ENCODE measurements around the gene TRIM41. TPM values are rescaled to one million over a fixed set of nuclear protein-coding genes. Genes with fewer than 3 reads are reported as not detected.

TRIM41 gene
- total and polyA plus RNA-seq, 9 of the 15 experiments (the other 6 are each of a cell fraction or from before 2014, with no cell fraction given), result 1.8 to 47.6 (median 20.9) TPM

DNA sequence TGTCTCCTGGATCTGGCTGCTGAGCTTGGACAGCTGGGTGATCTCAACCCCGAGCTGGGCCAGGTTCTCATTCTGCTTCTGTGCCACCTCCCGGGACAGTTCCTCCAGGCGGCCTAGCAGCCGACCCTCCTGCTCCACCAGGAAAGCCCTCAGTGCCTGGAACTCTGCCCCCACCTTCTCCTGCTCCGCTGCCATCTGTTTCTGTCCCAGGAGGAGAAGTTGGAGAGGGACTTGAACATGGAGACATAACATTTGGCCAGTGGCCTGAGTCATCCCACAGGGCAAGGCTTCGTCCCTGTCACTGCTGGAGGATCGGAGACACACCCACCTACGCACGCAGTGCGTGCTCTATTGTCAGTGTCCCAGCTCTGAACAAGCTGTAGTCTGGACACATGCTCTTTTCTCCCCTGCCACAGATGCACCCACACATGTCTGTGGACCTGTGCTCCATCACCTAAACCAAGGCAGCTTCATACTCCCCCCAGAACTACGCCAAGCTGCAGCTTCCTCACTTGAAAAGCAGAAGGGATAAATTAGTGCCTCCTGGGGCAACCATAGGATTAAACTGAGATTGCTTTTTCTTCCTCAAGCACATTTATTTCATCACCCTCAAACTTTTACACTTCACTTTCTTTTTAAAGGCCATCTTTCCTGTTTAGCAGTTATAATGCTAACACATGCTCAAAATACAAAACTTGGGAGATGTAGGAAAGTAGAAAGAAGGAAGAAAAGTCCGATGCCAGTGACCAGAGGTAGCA is 23.0 kb upstream of the TRIM41 start (continued):
- TF ChIP-seq FOSL1 (tag; conservative IDR thresholded peaks at IDR 0.05) (peak; percentile 55), FOXP1 (CRISPR knock-in tag; IDR thresholded peaks at IDR 0.05) (no peak), HDAC1 (IDR thresholded peaks at IDR 0.05) (peak in 1 of 2 experiments; percentile 24; a peak in 1 of 4 replicates), CSDE1 (IDR thresholded peaks at IDR 0.05) (no peak), SREBF2 (CRISPR knock-in tag; IDR thresholded peaks at IDR 0.05) (no peak), PHF21A (IDR thresholded peaks at IDR 0.05; ENCODE audit: borderline replicate concordance, low read depth) (0 out of 2 replicates have a peak, but pooled peaks have one; percentile 42), RBFOX2 (IDR thresholded peaks at IDR 0.05; ENCODE audit: low read depth, low read length) (no peak), E2F3 (CRISPR knock-in tag; IDR thresholded peaks at IDR 0.05) (no peak), KLF13 (tag; IDR thresholded peaks at IDR 0.05; ENCODE audit: borderline replicate concordance, low read depth) (peak; percentile 80), JUN (IDR thresholded peaks at IDR 0.05; ENCODE audit: borderline replicate concordance, low read depth, low read length) (0 out of 2 replicates have a peak, but pooled peaks have one; percentile 11), JUN (CRISPR knock-in tag; IDR thresholded peaks at IDR 0.05; ENCODE audit: borderline replicate concordance) (no peak), NFE2 (IDR thresholded peaks at IDR 0.05; ENCODE audit: low read depth) (peak; percentile 59), U2AF1 (optimal IDR thresholded peaks at IDR 0.05; ENCODE audit: low read depth, low read length) (no peak), SAP30 (IDR thresholded peaks at IDR 0.05; ENCODE audit: borderline replicate concordance, insufficient read depth, low read depth, low read length, poor library complexity, severe bottlenecking) (peak; percentile 39), RHOXF2B (CRISPR knock-in tag; conservative IDR thresholded peaks at IDR 0.05) (no peak), SMARCC2 (IDR thresholded peaks at IDR 0.05; ENCODE audit: low read depth) (no peak), ARID1B (IDR thresholded peaks at IDR 0.05) (0 out of 2 replicates have a peak, but pooled peaks have one; percentile 15), JUND (IDR thresholded peaks at IDR 0.05; ENCODE audit: borderline replicate concordance, low read depth, low read length) (peak; percentile 66; the same call in 1 of the 2 replicates), JUND (tag; IDR thresholded peaks at IDR 0.05; ENCODE audit: borderline replicate concordance, low read depth, low read length) (peak; percentile 55; the same call in 1 of the 3 replicates), RAD51 (IDR thresholded peaks at IDR 0.05; ENCODE audit: borderline replicate concordance, low read depth) (no peak), CREM (IDR thresholded peaks at IDR 0.05; ENCODE audit: low read depth) (peak; percentile 18; the same call in 1 of the 2 replicates), NRF1 (conservative IDR thresholded peaks at IDR 0.05 in 1 of 2, IDR thresholded peaks at IDR 0.05 in 1 of 2) (peak; percentile 51 to 66), KDM1A (IDR thresholded peaks at IDR 0.05) (peak in 1 of 2 experiments; percentile 38; a peak in 1 of 4 replicates)
- TF ChIP-seq, protein P1, sequence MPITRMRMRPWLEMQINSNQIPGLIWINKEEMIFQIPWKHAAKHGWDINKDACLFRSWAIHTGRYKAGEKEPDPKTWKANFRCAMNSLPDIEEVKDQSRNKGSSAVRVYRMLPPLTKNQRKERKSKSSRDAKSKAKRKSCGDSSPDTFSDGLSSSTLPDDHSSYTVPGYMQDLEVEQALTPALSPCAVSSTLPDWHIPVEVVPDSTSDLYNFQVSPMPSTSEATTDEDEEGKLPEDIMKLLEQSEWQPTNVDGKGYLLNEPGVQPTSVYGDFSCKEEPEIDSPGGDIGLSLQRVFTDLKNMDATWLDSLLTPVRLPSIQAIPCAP (CRISPR knock-in tag; IDR thresholded peaks at IDR 0.05; ENCODE audit: borderline replicate concordance), result no peak
- TF ChIP-seq, protein P2, sequence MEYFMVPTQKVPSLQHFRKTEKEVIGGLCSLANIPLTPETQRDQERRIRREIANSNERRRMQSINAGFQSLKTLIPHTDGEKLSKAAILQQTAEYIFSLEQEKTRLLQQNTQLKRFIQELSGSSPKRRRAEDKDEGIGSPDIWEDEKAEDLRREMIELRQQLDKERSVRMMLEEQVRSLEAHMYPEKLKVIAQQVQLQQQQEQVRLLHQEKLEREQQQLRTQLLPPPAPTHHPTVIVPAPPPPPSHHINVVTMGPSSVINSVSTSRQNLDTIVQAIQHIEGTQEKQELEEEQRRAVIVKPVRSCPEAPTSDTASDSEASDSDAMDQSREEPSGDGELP (CRISPR knock-in tag; IDR thresholded peaks at IDR 0.05; ENCODE audit: borderline replicate concordance), result peak; percentile 9; the same call in 1 of the 2 replicates
- TF ChIP-seq, protein P3, sequence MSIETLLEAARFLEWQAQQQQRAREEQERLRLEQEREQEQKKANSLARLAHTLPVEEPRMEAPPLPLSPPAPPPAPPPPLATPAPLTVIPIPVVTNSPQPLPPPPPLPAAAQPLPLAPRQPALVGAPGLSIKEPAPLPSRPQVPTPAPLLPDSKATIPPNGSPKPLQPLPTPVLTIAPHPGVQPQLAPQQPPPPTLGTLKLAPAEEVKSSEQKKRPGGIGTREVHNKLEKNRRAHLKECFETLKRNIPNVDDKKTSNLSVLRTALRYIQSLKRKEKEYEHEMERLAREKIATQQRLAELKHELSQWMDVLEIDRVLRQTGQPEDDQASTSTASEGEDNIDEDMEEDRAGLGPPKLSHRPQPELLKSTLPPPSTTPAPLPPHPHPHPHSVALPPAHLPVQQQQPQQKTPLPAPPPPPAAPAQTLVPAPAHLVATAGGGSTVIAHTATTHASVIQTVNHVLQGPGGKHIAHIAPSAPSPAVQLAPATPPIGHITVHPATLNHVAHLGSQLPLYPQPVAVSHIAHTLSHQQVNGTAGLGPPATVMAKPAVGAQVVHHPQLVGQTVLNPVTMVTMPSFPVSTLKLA (conservative IDR thresholded peaks at IDR 0.05), result peak; percentile 62 to 76

All from K562 (cell line).